Keratinocyte (primary cell): Measurements from ENCODE around the gene RHOC. TPM values are rescaled to one million over a fixed set of nuclear protein-coding genes. Genes with fewer than 3 reads are reported as not detected.

ENCODE experiments used
- DNase-seq: peaks from one replicate; pipeline ENCODE4 v3.0.0-alpha.2; 2011; ENCODE audit warnings: low read depth, missing footprints, low spot score
- FAIRE-seq: peaks from 2 replicates; lab custom pipeline; 2011; peaks lifted over from hg19 to GRCh38; lab: Jason Lieb, UNC
- H2AFZ ChIP-seq: 2 replicates; pipeline ENCODE4 v1.6.0; 2012; ENCODE audit warnings: low read length, control low read depth, inconsistent platforms; ENCODE audit not compliant: control insufficient read depth
- H3K27ac ChIP-seq: 2 replicates; pipeline ENCODE4 v1.5.1; 2011; ENCODE audit warnings: low read length; ENCODE audit not compliant: control insufficient read depth, insufficient read depth
- H3K27me3 ChIP-seq: 3 replicates; pipeline ENCODE4 v1.6.0; 2011; ENCODE audit warnings: low read length; ENCODE audit not compliant: control insufficient read depth, insufficient read depth; ENCODE audit errors: extremely low read depth
- H3K36me3 ChIP-seq, 2 experiments: 2 replicates in 1 of 2; 3 replicates in 1 of 2; pipeline ENCODE4 v1.5.1; 2011; ENCODE audit warnings: low read length in 2 of 2, mild to moderate bottlenecking in 1 of 2; ENCODE audit not compliant: control insufficient read depth in 2 of 2, insufficient read depth in 2 of 2; ENCODE audit errors: extremely low read depth in 1 of 2
- H3K4me1 ChIP-seq: 3 replicates; pipeline ENCODE4 v1.5.1; 2011; ENCODE audit warnings: low read length; ENCODE audit not compliant: control insufficient read depth, insufficient read depth; ENCODE audit errors: extremely low read depth
- H3K4me2 ChIP-seq: 3 replicates; pipeline ENCODE4 v1.6.0; 2011; ENCODE audit warnings: low read depth, low read length; ENCODE audit not compliant: control insufficient read depth, insufficient read depth; ENCODE audit errors: extremely low read depth
- H3K4me3 ChIP-seq, 3 experiments: fragments of 200-600 bp in 1 of 3; sonication (generic) in 1 of 3; 2 replicates in 2 of 3; 3 replicates in 1 of 3; pipeline ENCODE4 v1.5.1; 2011 to 2016; ENCODE audit warnings: low read length in 3 of 3, mild to moderate bottlenecking in 3 of 3, control low read depth in 2 of 3, inconsistent platforms in 1 of 3, low read depth in 1 of 3, mixed read lengths in 1 of 3, mixed run types in 1 of 3, moderate library complexity in 1 of 3; ENCODE audit not compliant: control insufficient read depth in 2 of 3, insufficient read depth in 2 of 3; ENCODE audit errors: extremely low read depth in 1 of 3
- H3K79me2 ChIP-seq: 2 replicates; pipeline ENCODE4 v1.6.0; 2012; ENCODE audit warnings: low read length; ENCODE audit not compliant: control insufficient read depth, insufficient read depth
- H3K9ac ChIP-seq: 3 replicates; pipeline ENCODE4 v1.6.0; 2011; ENCODE audit warnings: low read length; ENCODE audit not compliant: control insufficient read depth, insufficient read depth; ENCODE audit errors: extremely low read depth
- H3K9me1 ChIP-seq: 3 replicates; pipeline ENCODE4 v1.6.0; 2011; ENCODE audit warnings: low read length; ENCODE audit not compliant: control insufficient read depth, insufficient read depth; ENCODE audit errors: extremely low read depth
- H3K9me3 ChIP-seq: 2 replicates; pipeline ENCODE4 v1.5.1; 2012; ENCODE audit warnings: low read depth, low read length; ENCODE audit not compliant: control insufficient read depth
- H4K20me1 ChIP-seq: 3 replicates; pipeline ENCODE4 v1.6.0; 2011; ENCODE audit warnings: low read length; ENCODE audit not compliant: control insufficient read depth, insufficient read depth; ENCODE audit errors: extremely low read depth
- CTCF ChIP-seq, 3 experiments: IDR thresholded peaks in 1 of 3; conservative IDR thresholded peaks in 1 of 3; optimal IDR thresholded peaks in 1 of 3; 2 replicates in 2 of 3; 3 replicates in 1 of 3; pipeline versions ENCODE3 to v1.5.1; 2011; ENCODE audit warnings: low read length in 3 of 3, mild to moderate bottlenecking in 3 of 3, moderate library complexity in 2 of 3, control low read depth in 1 of 3, inconsistent platforms in 1 of 3; ENCODE audit not compliant: insufficient read depth in 2 of 3; ENCODE audit errors: extremely low read depth in 1 of 3
- EZH2 ChIP-seq: IDR thresholded peaks from one replicate; pipeline ENCODE4 v1.6.1; 2012; ENCODE audit warnings: inconsistent platforms, mild to moderate bottlenecking, low read length, moderate library complexity
- dilution Hi-C: fragments of 300-500 bp; cut with MboI; formaldehyde crosslinking; loops from one replicate; pipeline ENCODE4 v1.7.0; 2020; ENCODE audit warnings: low sequenced_read_pairs; ENCODE audit not compliant: extremely low pct_ligation_motif_present
- polyA plus RNA-seq, 5 experiments: library from polyadenylated mRNA; depleted of rRNA in 3 of 5; stranded (reverse) in 3 of 5; stranded (forward) in 1 of 5; unstranded in 1 of 5; fragments of >200 nt; gene quantifications; 1 replicate in 1 of 5; 2 replicates in 3 of 5; 3 replicates in 1 of 5; pipeline versions ENCODE4 v1.2.1 to v1.2.3, GENCODE V29; 2011 to 2012; ENCODE audit warnings: missing spikeins in 2 of 5, low read depth in 1 of 5, low replicate concordance in 1 of 5

RHOC gene
- polyA plus RNA-seq, 1 donor (not counting 4 experiments of a cell fraction or from before 2014, with no cell fraction given) = 639 TPM

DNA sequence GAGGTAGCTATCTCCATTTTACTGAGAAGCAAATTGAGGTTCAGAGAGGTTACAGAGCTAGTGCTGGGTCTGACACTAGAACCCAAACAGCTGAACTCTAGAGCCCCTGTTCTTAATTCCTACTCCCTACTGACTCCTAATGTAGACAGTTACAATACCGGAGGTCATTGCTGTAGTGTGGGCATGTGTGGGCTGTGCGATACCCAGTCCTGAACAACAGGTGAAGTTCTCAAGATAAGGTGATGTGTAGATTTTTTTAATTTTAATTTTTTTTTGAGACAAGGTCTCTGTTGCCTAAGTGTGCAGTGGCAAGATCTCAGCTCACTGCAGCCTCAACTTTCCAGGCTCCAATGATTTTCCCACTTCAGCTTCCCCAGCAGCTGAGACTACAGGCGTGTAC, 1.6 kb upstream of the RHOC start:
- no peak overlapping the region for H3K4me2 ChIP-seq
- peaks cover 31% of the 10 kb centered on the region for H3K4me1 ChIP-seq
- H3K79me2 ChIP-seq = peaks cover 31% of the 10 kb centered on the region
- TF ChIP-seq EZH2 (no peak), CTCF (optimal IDR thresholded peaks at IDR 0.05 in 1 of 3, IDR thresholded peaks at IDR 0.05 in 1 of 3, conservative IDR thresholded peaks at IDR 0.05 in 1 of 3; ENCODE audit: extremely low read depth in 1 of 3, insufficient read depth in 2 of 3, low read length in 3 of 3) (no peak)
- FAIRE-seq (no peak), DNase-seq (no peak)
- H3K9ac ChIP-seq = no peak overlapping the region
- H4K20me1 ChIP-seq = no peaks in the 10 kb centered on the region
- dilution Hi-C loops = no loop called here
- H2AFZ ChIP-seq = no peak overlapping the region
- no peak overlapping the region for H3K27ac ChIP-seq
- H3K9me3 ChIP-seq = no peaks in the 10 kb centered on the region
- H3K9me1 ChIP-seq = peaks cover 4% of the 10 kb centered on the region
- H3K27me3 ChIP-seq = no peaks in the 10 kb centered on the region
- peaks cover 13 to 20% of the 10 kb centered on the region in 2 experiments for H3K36me3 ChIP-seq
- no peak overlapping the region for H3K4me3 ChIP-seq

- Histone ChIP-seq H2AFZ (peak overlapping the region; percentile 61), H3K9me1 (peaks cover 4% of the 10 kb centered on the region), H3K79me2 (peaks cover 34% of the 10 kb centered on the region), H3K27ac (peak overlapping the region; percentile 91), H3K36me3 (peaks cover 16 to 23% of the 10 kb centered on the region in 2 experiments), H3K4me1 (peaks cover 36% of the 10 kb centered on the region), H3K9me3 (no peaks in the 10 kb centered on the region), H3K4me2 (peak overlapping the region; percentile 76), H3K27me3 (no peaks in the 10 kb centered on the region), H4K20me1 (no peaks in the 10 kb centered on the region), H3K9ac (peak overlapping the region; percentile 90), H3K4me3 (peak overlapping the region in 2 of 3 experiments; percentile 72 to 92)
- TF ChIP-seq CTCF (optimal IDR thresholded peaks at IDR 0.05 in 1 of 3, IDR thresholded peaks at IDR 0.05 in 1 of 3, conservative IDR thresholded peaks at IDR 0.05 in 1 of 3; ENCODE audit: extremely low read depth in 1 of 3, insufficient read depth in 2 of 3, low read length in 3 of 3) (no peak), EZH2 (no peak)
- DNase-seq (no peak), FAIRE-seq (no peak)
- dilution Hi-C loops = no loop called here
Measured at GRCh38 chr1:112708002-112708448, 1.1 kb upstream of the RHOC start.
